Stimulated activated CD8-positive, alpha-beta memory T cell treated with anti-CD3 and anti-CD28 coated beads, Interleukin-7, amount 100 ng/mL, for 48 hours (primary cell): ENCODE measurements around the gene ANKZF1.
"Not testable (repeated sequence)": the region's sequence is repeated elsewhere in the genome, so short reads cannot be mapped to it uniquely, and the experiment has no call there.

ENCODE experiments used
- DNase-seq, 2 donors: peaks; one replicate each; pipeline ENCODE4 v3.0.0-alpha.2; 2020; ENCODE audit warnings: low read depth in 1 of 2; ENCODE audit errors: extremely low read depth in 1 of 2

The ANKZF1 gene, protein sequence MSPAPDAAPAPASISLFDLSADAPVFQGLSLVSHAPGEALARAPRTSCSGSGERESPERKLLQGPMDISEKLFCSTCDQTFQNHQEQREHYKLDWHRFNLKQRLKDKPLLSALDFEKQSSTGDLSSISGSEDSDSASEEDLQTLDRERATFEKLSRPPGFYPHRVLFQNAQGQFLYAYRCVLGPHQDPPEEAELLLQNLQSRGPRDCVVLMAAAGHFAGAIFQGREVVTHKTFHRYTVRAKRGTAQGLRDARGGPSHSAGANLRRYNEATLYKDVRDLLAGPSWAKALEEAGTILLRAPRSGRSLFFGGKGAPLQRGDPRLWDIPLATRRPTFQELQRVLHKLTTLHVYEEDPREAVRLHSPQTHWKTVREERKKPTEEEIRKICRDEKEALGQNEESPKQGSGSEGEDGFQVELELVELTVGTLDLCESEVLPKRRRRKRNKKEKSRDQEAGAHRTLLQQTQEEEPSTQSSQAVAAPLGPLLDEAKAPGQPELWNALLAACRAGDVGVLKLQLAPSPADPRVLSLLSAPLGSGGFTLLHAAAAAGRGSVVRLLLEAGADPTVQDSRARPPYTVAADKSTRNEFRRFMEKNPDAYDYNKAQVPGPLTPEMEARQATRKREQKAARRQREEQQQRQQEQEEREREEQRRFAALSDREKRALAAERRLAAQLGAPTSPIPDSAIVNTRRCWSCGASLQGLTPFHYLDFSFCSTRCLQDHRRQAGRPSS

GRCh38 chr2:219229305-219230058, at the start of gene ANKZF1, which contains the start of gene ATG9A:
Gene ANKZF1 (plus strand): TSS chr2:219229806. CDS start chr2:219230258, 452 bp downstream.
Gene ATG9A (minus strand): TSS chr2:219229636. CDS start chr2:219228024, 1,612 bp downstream.
- peak; percentile 97 to 99 for DNase-seq

- no peak for DNase-seq
Observed at GRCh38 chr2:219180961-219181360, 48.6 kb upstream of the ANKZF1 start.

GRCh38 chr2:219181531-219181930, 48.1 kb upstream of the ANKZF1 start:
- no peak for DNase-seq

- no peak for DNase-seq
Observed at GRCh38 chr2:219182331-219183150, 47.1 kb upstream of the ANKZF1 start.

DNA sequence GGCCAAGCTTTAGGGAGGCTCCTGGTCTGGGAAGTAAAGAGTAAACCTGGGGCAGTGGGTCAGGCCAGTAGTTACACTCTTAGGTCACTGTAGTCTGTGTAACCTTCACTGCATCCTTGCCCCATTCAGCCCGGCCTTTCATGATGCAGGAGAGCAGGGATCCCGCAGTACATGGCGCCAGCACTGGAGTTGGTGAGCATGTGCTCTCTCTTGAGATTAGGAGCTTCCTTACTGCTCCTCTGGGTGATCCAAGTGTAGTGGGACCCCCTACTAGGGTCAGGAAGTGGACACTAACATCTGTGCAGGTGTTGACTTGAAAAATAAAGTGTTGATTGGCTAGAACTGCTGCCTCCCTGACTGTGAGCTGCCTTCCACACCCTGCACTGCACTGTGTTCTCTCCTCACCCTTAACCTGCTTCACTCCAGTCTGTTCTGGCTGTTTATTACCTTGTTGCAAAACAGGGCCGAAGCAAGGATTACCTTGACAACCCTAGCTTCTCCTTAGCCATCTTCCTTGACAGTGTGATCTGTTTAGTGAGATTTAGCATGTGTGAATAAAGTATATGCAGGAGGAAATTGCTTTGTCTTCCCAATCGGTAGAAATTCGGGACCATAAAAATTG, 46.3 kb upstream of the ANKZF1 start:
- DNase-seq: no peak

- no peak for DNase-seq
Observed at GRCh38 chr2:219184121-219184520, 45.5 kb upstream of the ANKZF1 start.

- no peak for DNase-seq
Observed at GRCh38 chr2:219186754-219187456, 42.7 kb upstream of the ANKZF1 start.

GRCh38 chr2:219197388-219197787, 32.2 kb upstream of the ANKZF1 start:
- no peak for DNase-seq

DNA sequence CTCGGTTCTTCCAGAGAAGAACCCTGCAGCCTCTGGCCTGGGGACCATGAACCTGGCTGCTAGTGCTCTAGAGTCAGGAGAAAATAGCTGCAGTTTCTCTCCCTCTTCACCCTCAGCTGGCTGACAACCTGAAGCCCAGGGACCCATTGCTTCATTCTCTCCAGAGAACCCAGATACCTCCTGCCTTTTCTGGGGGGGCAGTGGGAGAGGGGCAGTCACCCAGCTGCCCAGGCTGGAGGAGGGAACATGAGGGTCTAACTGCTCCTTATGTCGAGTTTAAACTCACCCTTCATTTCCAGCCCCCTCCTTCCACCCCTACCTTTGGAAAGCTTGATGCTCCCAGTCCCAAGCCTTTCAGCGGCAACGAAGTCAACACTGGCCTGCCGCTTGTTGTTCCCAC, 30.6 kb upstream of the ANKZF1 start:
- no peak for DNase-seq

GRCh38 chr2:219199470-219200211, 30.0 kb upstream of the ANKZF1 start:
- DNase-seq: no peak

- DNase-seq: peak in 1 of 2 donors; percentile 27
Observed at GRCh38 chr2:219200502-219201326, 28.9 kb upstream of the ANKZF1 start.

- not testable (repeated sequence) for DNase-seq
Observed at GRCh38 chr2:219201331-219201730, 28.3 kb upstream of the ANKZF1 start.

DNA sequence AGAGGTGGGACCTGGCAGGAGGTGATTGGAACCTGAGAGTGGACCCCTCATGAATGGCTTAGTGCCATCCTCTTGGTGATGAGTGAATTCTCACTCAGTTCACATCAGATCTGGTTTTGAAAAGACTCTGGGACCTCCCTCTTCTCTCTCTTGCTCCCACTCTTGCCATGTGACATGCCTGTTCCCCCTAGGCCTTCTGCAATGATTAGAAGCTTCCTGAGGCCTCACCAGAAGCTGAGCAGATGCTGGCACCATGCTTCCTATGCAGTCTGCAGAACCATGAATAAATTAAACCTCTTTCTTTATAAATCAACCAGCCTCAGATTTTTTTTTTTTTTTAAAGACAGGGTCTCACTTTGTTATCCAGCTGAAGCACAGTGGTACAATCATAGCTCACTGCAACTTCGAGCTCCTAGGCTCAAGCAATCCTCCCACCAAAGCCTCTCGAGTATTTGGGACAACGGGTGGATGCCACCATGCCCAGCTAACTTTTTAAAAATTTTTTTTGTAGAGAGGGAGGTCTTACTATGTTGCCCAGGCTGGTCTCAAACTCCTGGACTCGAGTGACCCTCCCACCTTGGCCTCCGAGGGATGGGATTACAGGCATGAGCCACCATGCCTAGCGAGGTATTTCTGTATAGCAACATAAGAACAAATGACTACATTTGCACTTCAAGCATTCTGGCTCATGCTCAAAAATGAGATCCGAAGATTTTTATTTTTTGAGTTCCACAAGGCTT, 25.0 kb upstream of the ANKZF1 start:
- DNase-seq: no peak

GRCh38 chr2:219205165-219205538, 24.5 kb upstream of the ANKZF1 start:
- DNase-seq: no peak

- DNase-seq: no peak
Observed at GRCh38 chr2:219205981-219206327, 23.7 kb upstream of the ANKZF1 start.

DNA sequence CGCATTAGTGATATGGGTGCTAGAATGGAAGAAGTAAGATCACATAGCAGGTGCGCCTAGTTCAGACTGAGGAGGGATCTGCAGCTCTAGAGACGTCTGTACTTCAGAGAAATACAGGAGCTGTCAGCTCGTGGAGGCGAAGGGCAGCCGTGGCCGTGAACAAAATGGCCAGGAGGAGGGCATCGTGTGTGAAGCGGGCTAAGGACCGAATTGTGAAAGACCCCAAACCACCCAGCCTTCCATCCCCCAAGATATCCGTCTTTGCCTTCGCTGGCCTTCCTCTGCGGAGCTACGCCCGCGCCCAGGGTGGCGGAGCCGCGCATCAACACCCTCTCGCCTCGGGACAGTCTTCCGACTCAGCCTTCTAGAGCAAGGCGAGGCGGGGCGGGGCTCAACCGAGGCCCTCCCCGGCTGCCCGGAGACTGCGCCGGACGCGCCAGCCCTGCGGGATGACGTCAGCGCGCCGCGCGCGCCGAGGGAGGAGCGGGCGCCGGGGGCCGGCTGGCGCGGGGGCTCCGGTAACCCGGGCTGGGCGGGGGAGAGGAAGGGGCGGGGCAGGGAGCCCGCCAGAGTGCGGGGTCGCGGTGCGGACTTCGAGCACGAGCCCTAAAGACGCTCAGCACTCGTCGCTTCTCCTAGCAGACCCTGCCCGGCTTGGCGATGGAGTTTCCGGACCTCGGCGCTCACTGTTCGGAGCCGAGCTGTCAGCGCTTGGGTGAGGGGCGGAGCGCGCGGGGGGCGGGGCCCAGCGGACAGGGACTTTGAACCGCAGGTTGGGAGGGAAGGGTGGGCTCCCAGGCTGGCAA, 23.1 kb upstream of the ANKZF1 start, which contains the start of gene ZFAND2B:
ZFAND2B (plus strand) TSS at position 455 of the 806 bp plus-strand sequence; CDS start at position 661, 206 bp downstream.
- peak; percentile 88 to 93 for DNase-seq
